A549 treated with AZD2906 at 1 μM for 4 hours (cell line): Measurements from ENCODE around the gene RBAK. TPM values are rescaled to one million over a fixed set of nuclear protein-coding genes. Genes with fewer than 3 reads are reported as not detected.

Experiments used
- total RNA-seq: library from RNA; stranded (reverse); fragments of 200-300 nt; extraction: Qiagen RNA extraction; gene quantifications from 5 replicates; pipeline ENCODE4 v1.2.3, GENCODE V29; 2022

Gene RBAK
- total RNA-seq = 5.0 to 7.1 TPM (median 5.5 TPM) in 5 replicates

DNA sequence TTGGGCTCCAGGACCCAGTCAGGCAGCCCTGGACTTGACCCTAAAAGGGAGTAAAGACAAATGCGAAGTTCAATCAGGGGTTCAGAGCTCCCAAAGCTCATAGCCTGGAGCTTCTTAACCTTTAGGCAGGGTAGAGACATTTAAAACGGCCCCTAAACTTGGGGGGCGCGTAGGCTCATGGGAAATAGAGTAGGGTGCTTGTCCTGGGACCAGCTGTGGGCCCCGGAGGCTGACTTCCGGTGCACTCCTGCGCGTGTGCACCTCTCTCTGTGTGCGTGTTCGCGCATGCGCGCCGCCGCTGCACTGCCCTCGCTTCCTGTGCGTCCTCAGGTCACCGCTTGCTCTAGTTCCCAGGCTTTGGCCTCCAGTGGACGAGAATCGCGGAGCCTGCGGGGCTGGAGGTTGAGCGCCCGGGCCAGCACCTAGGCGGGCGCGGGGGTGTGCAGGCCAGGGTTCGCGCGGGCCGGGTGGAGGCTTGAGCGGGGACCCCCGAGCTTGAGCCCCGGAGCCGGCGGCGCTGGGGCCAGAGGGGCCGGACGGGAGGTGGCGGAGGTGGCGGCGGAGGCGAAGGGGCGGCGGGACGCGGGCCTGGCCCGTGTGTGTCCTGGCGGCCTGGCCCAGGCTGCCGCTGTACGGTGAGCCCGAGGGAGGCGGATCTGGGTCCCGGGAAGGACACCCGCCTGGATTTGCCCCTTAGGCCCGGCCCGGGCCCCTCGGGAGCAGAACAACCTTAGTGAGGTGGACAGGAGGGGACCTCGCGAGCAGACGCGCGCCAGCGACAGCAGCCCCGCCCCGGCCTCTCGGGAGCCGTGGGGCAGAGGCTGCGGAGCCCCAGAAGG is at the start of gene RBAK:
RBAK (plus strand) TSS at position 303 of the 839 bp plus-strand sequence. CDS start 2,217 bp downstream, outside the sequence.

Other genes starting within 250 kb of the RBAK start
- gene PAPOLB, start 183.8 kb upstream of the RBAK start, total RNA-seq = not detected in 5 replicates
- 1.2 to 2.5 TPM (median 1.9 TPM) in 5 replicates for gene RADIL, start 162.1 kb upstream of the RBAK start, total RNA-seq
- not detected in 5 replicates for gene MMD2, start 86.7 kb upstream of the RBAK start, total RNA-seq
- 47.0 to 56.9 TPM (median 55.2 TPM) in 5 replicates for gene WIPI2, start 144.4 kb downstream of the RBAK start, total RNA-seq
- gene SLC29A4, start 237.1 kb downstream of the RBAK start, total RNA-seq = 10.7 to 16.2 TPM (median 13.2 TPM) in 5 replicates